ENCODE results near the gene MRPL42.

GRCh38 chr12:93552427-93552826 is 85.1 kb downstream of the MRPL42 start:
- TF ChIP-seq CTCF (IDR thresholded peaks at IDR 0.05) (no peak), POLR2A (IDR thresholded peaks at IDR 0.05) (no peak)
